MCF 10A (cell line): ENCODE results near the gene DMAP1. TPM values are rescaled to one million over a fixed set of nuclear protein-coding genes. Genes with fewer than 3 reads are reported as not detected.

Experiments
- BruUV-seq: library from RNA; stranded (reverse); fragments of 400-500 nt; replicated peaks from 2 replicates; lab custom pipeline; 2021; lab: Mats Ljungman, UMichigan
- CTCF ChIA-PET: fragments of 300-600 bp; sonication (Branson Sonifier 250); formaldehyde crosslinking; extraction: SDS; loops from one replicate; lab custom pipeline; 2021; ENCODE audit warnings: antibody characterized with exemption, inconsistent platforms; lab: Yijun Ruan, JAX
- POLR2A ChIA-PET: fragments of 300-600, 350-650 bp; sonication (Branson Sonifier 250); formaldehyde crosslinking; extraction: SDS; loops from one replicate; lab custom pipeline; 2020; ENCODE audit warnings: antibody characterized with exemption, inconsistent platforms; lab: Yijun Ruan, JAX
- DNase-seq: peaks from one replicate; pipeline ENCODE4 v3.0.0-alpha.2; 2018; ENCODE audit not compliant: unreplicated experiment
- H3K27ac Mint-ChIP-seq: one replicate; pipeline ENCODE4 v1.8.0; 2022; ENCODE audit warnings: mild to moderate bottlenecking, low read depth, mixed read lengths; ENCODE audit not compliant: unreplicated experiment
- H3K27me3 Mint-ChIP-seq: one replicate; pipeline ENCODE4 v1.8.0; 2022; ENCODE audit warnings: mixed read lengths; ENCODE audit not compliant: insufficient read depth, unreplicated experiment
- H3K36me3 Mint-ChIP-seq: one replicate; pipeline ENCODE4 v1.8.0; 2022; ENCODE audit warnings: mild to moderate bottlenecking, moderate library complexity, mixed read lengths; ENCODE audit not compliant: insufficient read depth, unreplicated experiment
- H3K4me1 Mint-ChIP-seq: one replicate; pipeline ENCODE4 v1.8.0; 2022; ENCODE audit warnings: mixed read lengths; ENCODE audit not compliant: insufficient read depth, unreplicated experiment
- H3K4me3 Mint-ChIP-seq: one replicate; pipeline ENCODE4 v1.8.0; 2022; ENCODE audit warnings: mild to moderate bottlenecking, moderate library complexity, mixed read lengths; ENCODE audit not compliant: unreplicated experiment
- H3K9me3 Mint-ChIP-seq: one replicate; pipeline ENCODE4 v1.8.0; 2022; ENCODE audit warnings: mixed read lengths; ENCODE audit not compliant: unreplicated experiment
- intact Hi-C: fragments of 100-400 bp; cut with micrococcal nuclease; formaldehyde crosslinking; loops from 2 replicates; pipeline ENCODE4 v1.14.1; 2022
- total RNA-seq: library from RNA; stranded (reverse); gene quantifications from 2 replicates; pipeline ENCODE4 v1.2.3, GENCODE V29; 2022
- TF ChIP-seq, protein P1 (sequence below): fragments of 200-600 bp; IDR thresholded peaks from one replicate; pipeline ENCODE4 v1.8.0; 2022; ENCODE audit warnings: antibody characterized with exemption, mild to moderate bottlenecking; ENCODE audit not compliant: unreplicated experiment

Gene DMAP1
- total RNA-seq, 1 experiment from 2014 or later = 36.6 TPM

DNA sequence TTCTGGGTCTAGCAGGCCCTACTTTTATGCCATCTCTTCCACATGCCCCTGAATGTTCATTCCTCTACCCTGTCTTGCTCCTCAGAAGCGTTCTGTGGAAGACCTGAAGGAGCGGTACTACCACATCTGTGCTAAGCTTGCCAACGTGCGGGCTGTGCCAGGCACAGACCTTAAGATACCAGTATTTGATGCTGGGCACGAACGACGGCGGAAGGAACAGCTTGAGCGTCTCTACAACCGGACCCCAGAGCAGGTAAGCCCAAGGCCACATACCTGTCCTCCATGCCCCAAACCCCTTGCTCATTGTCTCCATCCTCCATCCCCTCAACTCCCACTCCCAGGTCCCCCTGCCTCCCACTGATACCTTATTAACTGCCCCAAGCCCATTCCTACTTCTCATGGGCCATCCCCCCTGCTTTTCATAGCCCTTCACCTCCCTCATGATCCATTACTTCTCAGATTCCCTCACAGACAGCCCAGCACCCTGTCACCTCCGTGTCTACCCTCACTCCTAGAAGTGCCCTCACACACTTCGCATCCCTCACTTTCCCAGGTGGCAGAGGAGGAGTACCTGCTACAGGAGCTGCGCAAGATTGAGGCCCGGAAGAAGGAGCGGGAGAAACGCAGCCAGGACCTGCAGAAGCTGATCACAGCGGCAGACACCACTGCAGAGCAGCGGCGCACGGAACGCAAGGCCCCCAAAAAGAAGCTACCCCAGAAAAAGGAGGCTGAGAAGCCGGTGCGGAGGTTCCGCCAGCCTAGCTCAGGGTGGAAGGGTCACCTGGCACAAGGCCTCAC is 5.4 kb downstream of the DMAP1 start:
- Mint-ChIP-seq H3K36me3 (peaks cover 72% of the 10 kb centered on the region), H3K4me1 (peaks cover 23% of the 10 kb centered on the region), H3K4me3 (no peak overlapping the region), H3K27ac (no peak overlapping the region), H3K27me3 (no peaks in the 10 kb centered on the region), H3K9me3 (no peaks in the 10 kb centered on the region)
- ChIA-PET POLR2A (interaction anchor here (0.7 to 2.5 kb wide), 4 partner anchors 30 to 568 kb away, joined by 3 to 15 read pairs (median 4); partner anchors contain the start of gene KDM4A), CTCF (interaction anchor here (0.5 to 7.1 kb wide), 30 partner anchors 8 to 489 kb away, joined by 3 to 92 read pairs (median 4); partner anchors contain the start of gene ATP6V0B)
- intact Hi-C loops = loop anchor here (5.0 kb wide), 1 partner anchor 109 kb away; no protein-coding TSS in a partner anchor
- no peak for DNase-seq
- BruUV-seq = no TSS peak
- TF ChIP-seq, protein P1, sequence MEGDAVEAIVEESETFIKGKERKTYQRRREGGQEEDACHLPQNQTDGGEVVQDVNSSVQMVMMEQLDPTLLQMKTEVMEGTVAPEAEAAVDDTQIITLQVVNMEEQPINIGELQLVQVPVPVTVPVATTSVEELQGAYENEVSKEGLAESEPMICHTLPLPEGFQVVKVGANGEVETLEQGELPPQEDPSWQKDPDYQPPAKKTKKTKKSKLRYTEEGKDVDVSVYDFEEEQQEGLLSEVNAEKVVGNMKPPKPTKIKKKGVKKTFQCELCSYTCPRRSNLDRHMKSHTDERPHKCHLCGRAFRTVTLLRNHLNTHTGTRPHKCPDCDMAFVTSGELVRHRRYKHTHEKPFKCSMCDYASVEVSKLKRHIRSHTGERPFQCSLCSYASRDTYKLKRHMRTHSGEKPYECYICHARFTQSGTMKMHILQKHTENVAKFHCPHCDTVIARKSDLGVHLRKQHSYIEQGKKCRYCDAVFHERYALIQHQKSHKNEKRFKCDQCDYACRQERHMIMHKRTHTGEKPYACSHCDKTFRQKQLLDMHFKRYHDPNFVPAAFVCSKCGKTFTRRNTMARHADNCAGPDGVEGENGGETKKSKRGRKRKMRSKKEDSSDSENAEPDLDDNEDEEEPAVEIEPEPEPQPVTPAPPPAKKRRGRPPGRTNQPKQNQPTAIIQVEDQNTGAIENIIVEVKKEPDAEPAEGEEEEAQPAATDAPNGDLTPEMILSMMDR = no peak

- Mint-ChIP-seq H3K9me3 (no peaks in the 10 kb centered on the region), H3K27ac (no peak overlapping the region), H3K36me3 (peaks cover 69% of the 10 kb centered on the region), H3K4me1 (peaks cover 17% of the 10 kb centered on the region), H3K27me3 (no peaks in the 10 kb centered on the region), H3K4me3 (no peak overlapping the region)
- BruUV-seq = no TSS peak
- intact Hi-C loops = loop anchor here (5.0 kb wide), 1 partner anchor 108 kb away; no protein-coding TSS in a partner anchor
- ChIA-PET POLR2A (interaction anchor here (2.5 kb wide), 1 partner anchor 433 kb away, joined by 15 read pairs; no protein-coding TSS in a partner anchor), CTCF (interaction anchor here (0.6 to 7.1 kb wide), 11 partner anchors 17 to 436 kb away, joined by 3 to 92 read pairs (median 3); no protein-coding TSS in a partner anchor)
- DNase-seq = no peak
- TF ChIP-seq, protein P1 = no peak
Measured at GRCh38 chr1:44219301-44219626, 6.0 kb downstream of the DMAP1 start.

DNA sequence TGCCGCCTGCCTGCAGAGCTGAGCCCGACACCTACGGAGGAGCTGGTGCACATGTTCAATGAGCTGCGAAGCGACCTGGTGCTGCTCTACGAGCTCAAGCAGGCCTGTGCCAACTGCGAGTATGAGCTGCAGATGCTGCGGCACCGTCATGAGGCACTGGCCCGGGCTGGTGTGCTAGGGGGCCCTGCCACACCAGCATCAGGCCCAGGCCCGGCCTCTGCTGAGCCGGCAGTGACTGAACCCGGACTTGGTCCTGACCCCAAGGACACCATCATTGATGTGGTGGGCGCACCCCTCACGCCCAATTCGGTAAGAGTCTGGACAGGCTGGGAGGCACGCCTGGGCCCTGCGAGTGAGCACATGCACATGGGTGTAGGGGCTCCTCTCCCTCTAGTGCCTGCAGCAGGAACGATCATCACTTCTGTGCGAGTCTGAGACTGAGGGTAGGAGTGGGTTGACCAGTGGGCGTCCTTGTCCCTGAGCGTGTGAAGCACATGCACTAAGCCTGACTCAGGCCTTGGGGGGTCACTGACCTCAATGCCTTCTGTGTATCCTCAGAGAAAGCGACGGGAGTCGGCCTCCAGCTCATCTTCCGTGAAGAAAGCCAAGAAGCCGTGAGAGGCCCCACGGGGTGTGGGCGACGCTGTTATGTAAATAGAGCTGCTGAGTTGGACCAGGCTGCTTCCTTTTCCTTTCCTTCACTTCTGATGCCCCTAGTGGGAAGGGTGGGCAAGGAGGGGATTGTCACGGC is 6.9 kb downstream of the DMAP1 start:
- Mint-ChIP-seq H3K27ac (no peak overlapping the region), H3K27me3 (no peaks in the 10 kb centered on the region), H3K36me3 (peaks cover 61% of the 10 kb centered on the region), H3K4me1 (peaks cover 8% of the 10 kb centered on the region), H3K9me3 (no peaks in the 10 kb centered on the region), H3K4me3 (no peak overlapping the region)
- TF ChIP-seq, protein P1 = no peak
- POLR2A ChIA-PET = interaction anchor here (1.4 to 2.5 kb wide), 2 partner anchors 12 to 432 kb away, joined by 3 to 15 read pairs; no protein-coding TSS in a partner anchor
- intact Hi-C loops = no loop called here
- CTCF ChIA-PET = interaction anchor here (0.5 to 7.1 kb wide), 10 partner anchors 86 to 443 kb away, joined by 3 to 92 read pairs (median 3); no protein-coding TSS in a partner anchor
- BruUV-seq = no TSS peak
- DNase-seq = no peak
